ENCODE data around the gene NRXN3. TPM values are rescaled to one million over a fixed set of nuclear protein-coding genes. Genes with fewer than 3 reads are reported as not detected.
"Not testable (repeated sequence)": the region's sequence is repeated elsewhere in the genome, so short reads cannot be mapped to it uniquely, and the experiment has no call there.

Gene NRXN3
- total RNA-seq, 1 donor from 2014 or later = 18.0 TPM

DNA sequence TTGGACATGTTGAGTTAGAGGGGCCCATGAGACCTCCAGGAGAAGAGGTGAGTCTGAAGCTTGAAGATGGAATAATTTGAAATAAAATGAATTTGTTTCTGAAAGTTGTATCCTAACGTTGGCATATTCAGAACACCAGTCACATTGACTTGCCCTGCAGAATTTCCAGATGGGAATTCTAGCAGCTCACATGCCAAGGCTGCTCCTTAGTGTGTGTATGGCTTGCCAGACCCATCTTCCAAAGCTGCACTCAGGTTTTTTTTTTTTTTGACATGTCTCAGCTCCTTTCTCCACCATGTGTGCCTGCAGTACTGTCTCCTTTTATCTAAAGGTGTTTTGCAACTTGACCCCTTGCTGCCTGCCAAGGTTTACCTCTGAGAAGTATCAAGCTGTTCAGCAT is 261.9 kb downstream of the NRXN3 start:
- TF ChIP-seq, protein P1, sequence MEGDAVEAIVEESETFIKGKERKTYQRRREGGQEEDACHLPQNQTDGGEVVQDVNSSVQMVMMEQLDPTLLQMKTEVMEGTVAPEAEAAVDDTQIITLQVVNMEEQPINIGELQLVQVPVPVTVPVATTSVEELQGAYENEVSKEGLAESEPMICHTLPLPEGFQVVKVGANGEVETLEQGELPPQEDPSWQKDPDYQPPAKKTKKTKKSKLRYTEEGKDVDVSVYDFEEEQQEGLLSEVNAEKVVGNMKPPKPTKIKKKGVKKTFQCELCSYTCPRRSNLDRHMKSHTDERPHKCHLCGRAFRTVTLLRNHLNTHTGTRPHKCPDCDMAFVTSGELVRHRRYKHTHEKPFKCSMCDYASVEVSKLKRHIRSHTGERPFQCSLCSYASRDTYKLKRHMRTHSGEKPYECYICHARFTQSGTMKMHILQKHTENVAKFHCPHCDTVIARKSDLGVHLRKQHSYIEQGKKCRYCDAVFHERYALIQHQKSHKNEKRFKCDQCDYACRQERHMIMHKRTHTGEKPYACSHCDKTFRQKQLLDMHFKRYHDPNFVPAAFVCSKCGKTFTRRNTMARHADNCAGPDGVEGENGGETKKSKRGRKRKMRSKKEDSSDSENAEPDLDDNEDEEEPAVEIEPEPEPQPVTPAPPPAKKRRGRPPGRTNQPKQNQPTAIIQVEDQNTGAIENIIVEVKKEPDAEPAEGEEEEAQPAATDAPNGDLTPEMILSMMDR (IDR thresholded peaks at IDR 0.05; ENCODE audit: insufficient read depth, low read depth, low read length) = no peak
- no peak for TF ChIP-seq EZH2 (IDR thresholded peaks at IDR 0.05; ENCODE audit: insufficient read depth, low read length)
- Histone ChIP-seq H4K20me1 (ENCODE audit: insufficient read depth, low read length) (no peaks in the 10 kb centered on the region), H3K4me3 (ENCODE audit: insufficient read depth, low read depth, low read length) (no peak overlapping the region), H3K4me2 (ENCODE audit: low read length) (no peak overlapping the region), H3K4me1 (ENCODE audit: insufficient read depth, low read length) (no peaks in the 10 kb centered on the region), H3K9ac (ENCODE audit: low read length) (no peak overlapping the region), H3K36me3 (ENCODE audit: insufficient read depth, low read length) (no peaks in the 10 kb centered on the region), H2AFZ (ENCODE audit: low read depth, low read length) (no peak overlapping the region), H3K27me3 (ENCODE audit: insufficient read depth, low read length) (no peaks in the 10 kb centered on the region), H3K9me3 (ENCODE audit: insufficient read depth, low read depth, low read length) (peaks cover 4% of the 10 kb centered on the region), H3K27ac (ENCODE audit: low read depth, low read length) (no peak overlapping the region), H3K79me2 (ENCODE audit: insufficient read depth, low read length) (no peaks in the 10 kb centered on the region)
- Mint-ChIP-seq H3K36me3 (ENCODE audit: low read depth, unreplicated experiment) (no peaks in the 10 kb centered on the region), H3K27me3 (ENCODE audit: low read depth, unreplicated experiment) (peaks cover 11% of the 10 kb centered on the region), H3K4me1 (ENCODE audit: low read depth, unreplicated experiment) (no peaks in the 10 kb centered on the region), H3K9me3 (ENCODE audit: unreplicated experiment) (no peaks in the 10 kb centered on the region), H3K27ac (ENCODE audit: unreplicated experiment) (no peak overlapping the region), H3K4me3 (ENCODE audit: unreplicated experiment) (no peak overlapping the region)
- FAIRE-seq (no peak), DNase-seq (ENCODE audit: low read depth) (no peak)

DNA sequence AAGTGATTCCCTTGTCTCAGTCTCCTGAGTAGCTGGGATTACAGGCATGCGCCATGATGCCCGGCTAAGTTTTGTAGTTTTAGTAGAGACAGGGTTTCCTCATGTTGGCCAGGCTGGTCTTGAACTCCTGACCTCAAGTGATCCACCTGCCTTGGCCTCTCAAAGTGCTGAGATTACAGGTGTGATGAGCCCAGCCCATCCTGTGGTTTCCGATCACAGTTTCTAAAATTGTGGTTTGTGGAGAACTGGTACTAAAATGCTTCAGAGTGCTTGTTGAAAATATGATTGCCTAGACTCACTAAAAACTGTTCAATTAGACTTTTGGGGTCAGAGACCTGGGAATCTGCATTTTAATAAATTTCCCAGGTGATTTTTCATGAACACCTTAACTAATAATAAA is 267.3 kb downstream of the NRXN3 start:
- not testable (repeated sequence) for H3K9ac ChIP-seq (ENCODE audit: low read length); H3K36me3 ChIP-seq (ENCODE audit: insufficient read depth, low read length); H3K4me1 ChIP-seq (ENCODE audit: insufficient read depth, low read length); H3K36me3 Mint-ChIP-seq (ENCODE audit: low read depth, unreplicated experiment); H3K79me2 ChIP-seq (ENCODE audit: insufficient read depth, low read length); H3K4me3 Mint-ChIP-seq (ENCODE audit: unreplicated experiment); H3K4me1 Mint-ChIP-seq (ENCODE audit: low read depth, unreplicated experiment); FAIRE-seq; H2AFZ ChIP-seq (ENCODE audit: low read depth, low read length); DNase-seq (ENCODE audit: low read depth); H4K20me1 ChIP-seq (ENCODE audit: insufficient read depth, low read length); H3K27ac Mint-ChIP-seq (ENCODE audit: unreplicated experiment); H3K9me3 Mint-ChIP-seq (ENCODE audit: unreplicated experiment); H3K4me3 ChIP-seq (ENCODE audit: insufficient read depth, low read depth, low read length); H3K4me2 ChIP-seq (ENCODE audit: low read length); H3K9me3 ChIP-seq (ENCODE audit: insufficient read depth, low read depth, low read length); H3K27me3 ChIP-seq (ENCODE audit: insufficient read depth, low read length); H3K27ac ChIP-seq (ENCODE audit: low read depth, low read length)
- peaks cover 16% of the 10 kb centered on the region for H3K27me3 Mint-ChIP-seq (ENCODE audit: low read depth, unreplicated experiment)

DNA sequence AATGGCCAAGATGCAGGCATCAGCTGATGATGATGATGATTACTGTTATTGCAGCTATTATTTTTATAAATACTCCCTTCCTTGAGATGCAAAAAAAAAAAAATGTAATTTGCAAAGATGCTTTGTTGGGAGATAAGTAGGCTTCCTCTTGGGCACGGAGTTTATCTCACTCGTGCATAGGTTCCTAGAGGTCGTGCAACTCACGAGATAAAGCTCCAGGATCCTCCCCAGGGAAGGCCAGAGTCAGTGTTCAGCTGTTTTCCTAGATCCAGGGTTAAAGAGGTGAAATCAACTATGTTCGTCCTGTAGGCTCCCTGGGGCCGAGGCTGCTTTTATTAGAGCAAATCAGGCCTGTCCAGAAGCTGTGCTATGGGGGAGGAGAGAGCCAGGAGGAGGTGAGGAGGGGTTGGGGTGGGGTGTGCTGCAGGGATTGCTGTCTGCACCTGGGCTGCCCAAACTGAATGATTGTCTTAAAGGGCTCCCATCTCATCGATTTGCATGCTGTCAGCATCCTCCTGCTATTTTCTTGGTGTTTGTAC is 270.3 kb downstream of the NRXN3 start:
- Mint-ChIP-seq H3K27me3 (ENCODE audit: low read depth, unreplicated experiment) (peaks cover 19% of the 10 kb centered on the region), H3K27ac (ENCODE audit: unreplicated experiment) (no peak overlapping the region), H3K36me3 (ENCODE audit: low read depth, unreplicated experiment) (no peaks in the 10 kb centered on the region), H3K4me3 (ENCODE audit: unreplicated experiment) (no peak overlapping the region), H3K9me3 (ENCODE audit: unreplicated experiment) (no peaks in the 10 kb centered on the region), H3K4me1 (ENCODE audit: low read depth, unreplicated experiment) (no peaks in the 10 kb centered on the region)
- no peak overlapping the region for H3K4me3 ChIP-seq (ENCODE audit: insufficient read depth, low read depth, low read length)
- no peak overlapping the region for H3K9ac ChIP-seq (ENCODE audit: low read length)
- no peaks in the 10 kb centered on the region for H3K36me3 ChIP-seq (ENCODE audit: insufficient read depth, low read length)
- H2AFZ ChIP-seq (ENCODE audit: low read depth, low read length) = no peak overlapping the region
- FAIRE-seq = no peak
- TF ChIP-seq, protein P1 (IDR thresholded peaks at IDR 0.05; ENCODE audit: insufficient read depth, low read depth, low read length) = no peak
- TF ChIP-seq EZH2 (IDR thresholded peaks at IDR 0.05; ENCODE audit: insufficient read depth, low read length) = no peak
- DNase-seq (ENCODE audit: low read depth) = no peak
- no peaks in the 10 kb centered on the region for H4K20me1 ChIP-seq (ENCODE audit: insufficient read depth, low read length)
- H3K9me3 ChIP-seq (ENCODE audit: insufficient read depth, low read depth, low read length) = no peaks in the 10 kb centered on the region
- no peaks in the 10 kb centered on the region for H3K27me3 ChIP-seq (ENCODE audit: insufficient read depth, low read length)
- H3K4me2 ChIP-seq (ENCODE audit: low read length) = no peak overlapping the region
- no peak overlapping the region for H3K27ac ChIP-seq (ENCODE audit: low read depth, low read length)
- H3K79me2 ChIP-seq (ENCODE audit: insufficient read depth, low read length) = no peaks in the 10 kb centered on the region
- H3K4me1 ChIP-seq (ENCODE audit: insufficient read depth, low read length) = no peaks in the 10 kb centered on the region

Data from astrocyte (in vitro differentiated cells and primary cell).